ENCODE measurements around the gene SNHG17.
A peak's percentile ranks its signal among the peaks of the same experiment; 100 is the strongest.
"Not testable (repeated sequence)": the region's sequence is repeated elsewhere in the genome, so short reads cannot be mapped to it uniquely, and the experiment has no call there.

Gene SNHG17

DNA sequence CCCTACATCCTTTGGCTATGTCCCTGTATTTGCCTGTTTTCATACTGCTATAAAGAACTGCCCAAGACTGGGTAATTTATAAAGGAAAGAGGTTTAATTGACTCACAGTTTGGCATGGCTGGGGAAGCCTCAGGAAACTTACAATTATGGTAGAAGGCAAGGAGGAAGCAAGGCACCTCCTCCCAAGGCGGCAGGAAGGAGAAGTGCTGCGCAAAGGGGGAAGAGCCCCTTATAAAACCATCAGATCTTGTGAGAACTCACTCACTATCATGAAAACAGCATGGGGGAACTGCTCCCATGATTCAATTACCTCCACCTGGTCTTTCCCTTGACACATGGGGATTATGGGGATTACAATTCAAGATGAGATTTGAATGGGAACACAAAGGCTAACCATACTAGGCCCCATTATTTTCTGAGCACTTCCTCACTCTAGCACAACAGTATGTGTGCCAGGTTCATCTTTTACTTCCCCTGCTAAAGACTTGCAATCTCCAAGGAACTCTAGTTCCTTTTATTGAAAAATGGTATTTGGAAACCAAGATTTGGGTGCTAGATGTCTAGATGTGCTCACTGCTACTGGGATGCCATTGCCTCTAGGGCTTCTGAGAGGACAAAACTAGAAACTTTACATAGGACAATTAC is 39.3 kb downstream of the SNHG17 start:
- H3K4me3 ChIP-seq; H3K36me3 ChIP-seq (replicated peaks); in situ Hi-C loops (cut with MboI; ENCODE audit: low sequenced_read_pairs); H3K9me3 ChIP-seq; DNase-seq (ENCODE audit: low spot score in 2 of 2); H3K4me1 ChIP-seq; H3K27me3 ChIP-seq (ENCODE audit: low read depth): not testable (repeated sequence)

DNA sequence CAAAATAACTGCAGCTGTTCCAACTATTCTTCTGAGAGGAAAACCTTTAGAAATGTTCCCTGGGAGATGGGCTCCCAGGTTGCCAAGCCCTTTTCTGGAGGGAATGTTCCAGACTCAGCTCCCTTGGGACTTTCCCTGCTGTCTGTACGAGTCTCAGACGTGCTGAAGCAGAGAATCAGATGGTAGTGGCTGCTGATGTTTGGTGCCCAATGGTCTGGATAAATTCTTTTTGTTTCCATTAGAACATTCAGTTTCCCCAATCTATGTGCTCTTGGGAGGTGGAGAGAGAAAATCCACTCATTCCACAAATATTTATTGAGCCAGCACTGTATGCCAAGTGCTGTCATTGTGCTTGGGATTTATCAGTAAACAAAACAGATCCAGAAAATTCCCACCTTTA is 40.0 kb downstream of the SNHG17 start:
- Histone ChIP-seq H3K27me3 (ENCODE audit: low read depth) (no peaks in the 10 kb centered on the region; the same call in 1 of the 2 replicates), H3K9me3 (no peaks in the 10 kb centered on the region), H3K4me3 (no peak overlapping the region), H3K36me3 (replicated peaks) (no peaks in the 10 kb centered on the region), H3K4me1 (peaks cover 3% of the 10 kb centered on the region; the same call in 1 of the 2 replicates)
- DNase-seq (ENCODE audit: low spot score in 2 of 2) = no peak
- in situ Hi-C loops (cut with MboI; ENCODE audit: low sequenced_read_pairs) = no loop called here

DNA sequence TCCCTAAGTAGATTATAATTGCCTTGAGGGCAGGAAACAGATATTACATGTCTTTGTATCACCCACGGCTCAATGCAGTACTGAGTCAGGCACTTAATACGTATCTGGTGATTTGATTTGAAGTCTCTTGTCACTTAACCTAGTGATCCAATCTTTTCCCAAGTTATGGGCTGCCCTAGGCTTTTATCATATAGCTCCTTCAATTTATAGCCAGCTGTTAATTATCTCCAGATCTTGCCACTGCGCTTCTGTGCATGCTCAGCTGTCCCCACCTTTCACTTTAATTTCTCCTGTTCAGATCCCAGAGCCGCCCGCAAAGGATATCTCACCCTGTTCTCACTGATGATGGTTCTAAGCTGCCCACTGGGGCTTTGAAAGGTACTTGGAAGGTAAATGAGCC is 41.9 kb downstream of the SNHG17 start:
- Histone ChIP-seq H3K9me3 (no peaks in the 10 kb centered on the region), H3K27me3 (ENCODE audit: low read depth) (no peaks in the 10 kb centered on the region; the same call in 1 of the 2 replicates), H3K4me3 (no peak overlapping the region), H3K4me1 (peaks cover 3% of the 10 kb centered on the region; the same call in 1 of the 2 replicates), H3K36me3 (replicated peaks) (no peaks in the 10 kb centered on the region)
- DNase-seq (ENCODE audit: low spot score in 2 of 2) = no peak
- in situ Hi-C loops (cut with MboI; ENCODE audit: low sequenced_read_pairs) = no loop called here

DNA sequence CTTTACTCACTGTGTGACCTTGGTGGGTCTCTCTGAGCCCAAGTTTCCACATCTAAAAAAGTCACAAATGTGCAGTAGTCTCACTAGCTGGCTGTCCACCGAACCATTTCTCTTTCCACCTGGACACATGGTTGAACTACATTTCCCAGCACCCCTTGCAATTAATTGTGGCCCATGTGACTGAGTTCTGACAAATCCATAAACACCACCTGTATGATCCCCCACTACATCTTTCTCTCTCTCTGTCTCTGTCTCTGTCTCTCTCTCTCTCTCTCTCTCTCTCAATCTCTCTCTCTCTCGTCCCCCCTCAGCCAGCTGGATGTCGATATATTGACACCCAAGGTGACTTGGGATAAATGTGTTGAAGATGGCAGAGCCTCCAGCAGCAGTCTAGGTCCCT is 42.8 kb downstream of the SNHG17 start:
- in situ Hi-C loops (cut with MboI; ENCODE audit: low sequenced_read_pairs) = no loop called here
- Histone ChIP-seq H3K4me1 (peaks cover 3% of the 10 kb centered on the region; the same call in 1 of the 2 replicates), H3K9me3 (no peaks in the 10 kb centered on the region), H3K27me3 (ENCODE audit: low read depth) (no peaks in the 10 kb centered on the region; the same call in 1 of the 2 replicates), H3K36me3 (replicated peaks) (no peaks in the 10 kb centered on the region), H3K4me3 (no peak overlapping the region)
- DNase-seq (ENCODE audit: low spot score in 2 of 2) = no peak

GRCh38 chr20:38387953-38388352 is 47.2 kb downstream of the SNHG17 start:
- Histone ChIP-seq H3K9me3 (peaks cover 4% of the 10 kb centered on the region; the same call in 1 of the 2 replicates), H3K4me1 (0 out of 2 replicates have a peak, but pooled peaks cover 1% of the 10 kb centered on the region), H3K27me3 (ENCODE audit: low read depth) (no peaks in the 10 kb centered on the region), H3K4me3 (no peak overlapping the region), H3K36me3 (replicated peaks) (no peaks in the 10 kb centered on the region)
- DNase-seq (ENCODE audit: low spot score in 2 of 2) = no peak
- in situ Hi-C loops (cut with MboI; ENCODE audit: low sequenced_read_pairs) = no loop called here

DNA sequence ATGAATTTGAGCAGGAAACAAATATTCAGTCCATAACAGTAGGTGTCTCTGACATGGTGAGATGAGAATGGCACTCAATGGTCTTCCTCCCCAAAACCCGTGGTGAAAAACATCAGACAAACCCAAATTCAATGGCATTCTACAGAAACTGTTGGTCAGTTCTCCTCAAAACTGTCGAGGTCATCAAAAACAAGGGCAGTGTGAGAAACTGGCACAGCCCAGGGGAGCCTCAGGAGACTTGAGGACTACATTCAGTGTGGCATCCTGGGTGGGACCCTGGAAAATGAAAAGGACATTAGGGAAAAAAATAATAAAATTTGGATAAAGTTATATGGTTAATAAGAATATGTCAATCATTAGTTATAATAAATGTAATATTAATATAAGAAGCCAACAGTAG is 48.3 kb downstream of the SNHG17 start:
- H3K4me3 ChIP-seq = no peak overlapping the region
- DNase-seq (ENCODE audit: low spot score in 2 of 2) = no peak
- in situ Hi-C loops (cut with MboI; ENCODE audit: low sequenced_read_pairs) = no loop called here

DNA sequence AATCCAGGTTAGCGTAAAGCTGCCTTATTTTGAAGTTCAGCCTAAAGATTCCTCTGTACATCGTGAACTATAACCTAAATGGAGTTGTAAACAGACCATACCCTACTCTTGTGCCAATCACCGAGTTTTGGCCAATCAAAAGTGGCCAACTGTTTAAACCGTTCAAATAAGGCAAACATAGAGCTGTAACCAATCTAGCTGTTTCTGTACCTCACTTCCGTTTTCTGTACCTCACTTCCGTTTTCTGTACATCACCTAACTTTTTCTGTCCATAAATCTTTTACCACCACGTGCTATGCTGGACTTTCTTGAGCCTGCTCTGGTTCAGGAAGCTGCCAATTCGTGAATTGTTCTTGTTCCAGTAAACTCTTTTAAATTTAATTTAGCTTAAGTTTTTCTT is 49.1 kb downstream of the SNHG17 start:
- Histone ChIP-seq H3K27me3 (ENCODE audit: low read depth) (no peaks in the 10 kb centered on the region), H3K36me3 (replicated peaks) (no peaks in the 10 kb centered on the region), H3K4me3 (no peak overlapping the region), H3K4me1 (0 out of 2 replicates have a peak, but pooled peaks cover 2% of the 10 kb centered on the region), H3K9me3 (peaks cover 4% of the 10 kb centered on the region; the same call in 1 of the 2 replicates)
- in situ Hi-C loops (cut with MboI; ENCODE audit: low sequenced_read_pairs) = no loop called here
- DNase-seq (ENCODE audit: low spot score in 2 of 2) = no peak

More for the DNA sequence above, 48.3 kb downstream of the SNHG17 start:
- no peaks in the 10 kb centered on the region for H3K27me3 ChIP-seq (ENCODE audit: low read depth)
- no peaks in the 10 kb centered on the region for H3K36me3 ChIP-seq (replicated peaks)
- 0 out of 2 replicates have a peak, but pooled peaks cover 2% of the 10 kb centered on the region for H3K4me1 ChIP-seq
- H3K9me3 ChIP-seq = peaks cover 4% of the 10 kb centered on the region; the same call in 1 of the 2 replicates

- in situ Hi-C loops (cut with MboI; ENCODE audit: low sequenced_read_pairs) = no loop called here
- H3K27me3 ChIP-seq (ENCODE audit: low read depth) = no peaks in the 10 kb centered on the region
These were observed 52.0 kb downstream of the SNHG17 start for GRCh38 chr20:38383147-38383546.

GRCh38 chr20:38377838-38378237 is 57.3 kb downstream of the SNHG17 start:
- DNase-seq (ENCODE audit: low spot score in 2 of 2); H3K4me3 ChIP-seq; H3K9me3 ChIP-seq; H3K27me3 ChIP-seq (ENCODE audit: low read depth); H3K36me3 ChIP-seq (replicated peaks); in situ Hi-C loops (cut with MboI; ENCODE audit: low sequenced_read_pairs); H3K4me1 ChIP-seq: not testable (repeated sequence)

More at GRCh38 chr20:38383147-38383546, 52.0 kb downstream of the SNHG17 start:
- Histone ChIP-seq H3K36me3 (replicated peaks) (no peaks in the 10 kb centered on the region), H3K9me3 (peaks cover 4% of the 10 kb centered on the region; the same call in 1 of the 2 replicates), H3K4me3 (no peak overlapping the region), H3K4me1 (0 out of 2 replicates have a peak, but pooled peaks cover 2% of the 10 kb centered on the region)
- DNase-seq (ENCODE audit: low spot score in 2 of 2) = peak; percentile 48 to 50

DNA sequence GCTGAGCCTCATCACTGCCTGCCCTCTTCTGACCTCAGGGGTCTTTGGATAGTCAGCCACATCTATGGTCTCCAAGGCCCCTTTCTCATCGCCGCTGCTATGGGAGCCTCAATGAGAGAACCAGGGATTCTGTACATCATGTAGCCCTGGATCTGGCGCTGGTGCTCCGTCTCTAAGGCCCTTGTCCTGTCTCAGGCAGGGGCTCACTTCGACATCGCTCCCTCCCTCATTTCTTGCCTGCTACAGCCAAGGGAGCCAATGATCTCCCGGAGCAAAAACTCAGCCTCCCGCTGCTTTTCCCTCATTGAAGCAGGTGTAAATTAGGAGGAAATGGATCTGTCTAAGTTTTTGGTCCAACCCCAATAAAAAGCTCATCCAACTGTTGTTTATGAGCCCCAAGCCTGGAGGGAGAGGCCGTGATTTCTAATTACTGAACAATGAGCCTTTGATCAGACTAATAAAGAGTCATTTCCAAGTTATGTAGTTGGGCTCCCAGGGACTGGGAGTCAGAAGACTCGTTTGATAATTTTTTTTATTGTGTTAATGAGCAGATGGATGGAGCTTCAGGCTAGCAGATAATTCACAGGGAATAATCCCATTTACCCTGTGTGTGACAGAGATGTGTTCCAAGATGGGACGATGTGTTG is 58.0 kb downstream of the SNHG17 start:
- Histone ChIP-seq H3K9me3 (no peaks in the 10 kb centered on the region), H3K4me1 (no peaks in the 10 kb centered on the region), H3K27me3 (ENCODE audit: low read depth) (peaks cover 3% of the 10 kb centered on the region; the same call in 1 of the 2 replicates), H3K4me3 (no peak overlapping the region), H3K36me3 (replicated peaks) (no peaks in the 10 kb centered on the region)
- DNase-seq (ENCODE audit: low spot score in 2 of 2) = no peak
- in situ Hi-C loops (cut with MboI; ENCODE audit: low sequenced_read_pairs) = no loop called here

DNA sequence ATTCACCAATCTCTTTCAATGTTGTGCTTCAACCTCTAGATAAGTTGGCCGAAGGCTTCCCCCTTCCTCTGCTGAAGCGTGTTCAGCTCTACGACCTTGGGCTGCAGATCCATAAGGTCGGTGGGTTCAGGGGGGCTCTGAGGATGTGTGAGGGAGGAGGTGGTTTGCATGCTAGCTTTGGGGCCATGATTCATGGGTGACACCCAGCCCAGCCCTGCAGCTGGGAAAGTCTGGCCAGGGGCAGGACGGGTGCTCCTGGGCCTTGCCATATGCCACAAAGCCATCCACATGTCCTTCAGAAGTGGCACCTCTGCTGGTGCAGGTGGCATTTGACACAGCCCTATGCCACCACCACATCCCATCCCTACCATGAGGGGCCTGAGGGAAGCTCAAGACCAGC is 61.2 kb downstream of the SNHG17 start:
- in situ Hi-C loops (cut with MboI; ENCODE audit: low sequenced_read_pairs) = no loop called here
- H3K4me1 ChIP-seq = no peaks in the 10 kb centered on the region
- H3K27me3 ChIP-seq (ENCODE audit: low read depth) = peaks cover 7% of the 10 kb centered on the region
- H3K36me3 ChIP-seq (replicated peaks) = no peaks in the 10 kb centered on the region
- DNase-seq (ENCODE audit: low spot score in 2 of 2) = no peak
- no peaks in the 10 kb centered on the region for H3K9me3 ChIP-seq
- H3K4me3 ChIP-seq = no peak overlapping the region

- DNase-seq (ENCODE audit: low spot score in 2 of 2) = no peak
- Histone ChIP-seq H3K27me3 (ENCODE audit: low read depth) (peaks cover 7% of the 10 kb centered on the region), H3K9me3 (no peaks in the 10 kb centered on the region), H3K4me3 (no peak overlapping the region), H3K36me3 (replicated peaks) (no peaks in the 10 kb centered on the region), H3K4me1 (no peaks in the 10 kb centered on the region)
- in situ Hi-C loops (cut with MboI; ENCODE audit: low sequenced_read_pairs) = no loop called here
These were observed 61.8 kb downstream of the SNHG17 start for GRCh38 chr20:38373231-38373867.

DNA sequence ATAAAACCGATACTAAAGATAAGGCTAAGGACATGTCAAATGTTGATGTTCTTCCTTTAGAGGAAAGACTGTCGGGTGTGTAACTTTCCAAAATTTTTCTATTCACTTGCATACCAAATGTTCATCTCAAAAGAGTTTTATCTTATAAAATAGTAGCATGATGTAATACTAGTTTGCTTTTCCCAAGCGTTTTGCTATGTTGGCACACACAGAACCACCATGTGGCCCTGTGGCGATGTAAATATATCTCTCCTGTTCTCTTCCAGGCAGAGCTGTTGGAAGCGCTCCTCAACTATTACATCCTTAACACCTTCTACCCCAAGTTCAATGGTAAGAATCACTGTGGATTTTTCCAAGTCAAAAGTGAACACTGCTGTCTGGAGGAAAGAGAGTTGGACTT is 62.3 kb downstream of the SNHG17 start:
- in situ Hi-C loops (cut with MboI; ENCODE audit: low sequenced_read_pairs) = no loop called here
- no peaks in the 10 kb centered on the region for H3K4me1 ChIP-seq
- no peaks in the 10 kb centered on the region for H3K9me3 ChIP-seq
- peaks cover 7% of the 10 kb centered on the region for H3K27me3 ChIP-seq (ENCODE audit: low read depth)
- DNase-seq (ENCODE audit: low spot score in 2 of 2) = no peak
- H3K4me3 ChIP-seq = no peak overlapping the region
- H3K36me3 ChIP-seq (replicated peaks) = no peaks in the 10 kb centered on the region
